ENCODE measurements around the gene ETS1.

ETS1 gene

DNA sequence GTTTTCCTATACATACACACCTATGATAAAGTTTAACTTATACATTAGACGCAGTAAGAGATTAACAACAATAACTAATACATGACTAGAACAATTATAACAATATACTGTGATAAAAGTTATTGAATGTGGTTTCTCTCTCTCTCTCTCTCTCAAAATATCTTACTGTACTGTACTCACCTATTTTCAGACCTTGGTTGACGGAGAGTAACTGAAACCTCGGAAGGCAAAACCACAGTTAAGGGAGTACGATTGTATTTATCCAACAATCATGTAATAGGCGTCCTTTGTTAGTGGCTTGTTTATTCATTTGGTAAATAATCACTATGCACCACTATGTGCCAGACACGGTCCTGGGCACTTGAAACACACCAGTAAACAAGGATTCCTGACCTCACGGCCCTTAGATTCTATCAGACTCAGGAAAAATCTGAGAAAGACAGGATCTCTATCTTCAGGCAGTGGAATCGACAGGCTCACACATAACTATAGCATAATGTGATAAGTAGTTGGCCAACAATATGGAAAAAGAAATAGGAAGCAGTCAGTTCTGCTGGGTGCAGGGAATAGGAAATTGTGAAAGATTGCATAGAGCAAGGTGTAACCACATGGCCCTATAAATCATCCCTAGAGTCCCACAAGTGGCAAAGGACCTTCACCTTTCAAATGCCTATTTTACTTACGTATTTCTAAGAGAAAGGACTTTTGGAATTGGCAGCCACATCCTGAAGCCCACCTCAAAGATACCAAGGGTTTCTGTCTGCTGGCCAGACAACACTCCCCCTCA is 12.0 kb downstream of the ETS1 start:
- no peak for TF ChIP-seq EZH2 (IDR thresholded peaks at IDR 0.05; ENCODE audit: borderline replicate concordance, low read length)
- TF ChIP-seq, protein P1, sequence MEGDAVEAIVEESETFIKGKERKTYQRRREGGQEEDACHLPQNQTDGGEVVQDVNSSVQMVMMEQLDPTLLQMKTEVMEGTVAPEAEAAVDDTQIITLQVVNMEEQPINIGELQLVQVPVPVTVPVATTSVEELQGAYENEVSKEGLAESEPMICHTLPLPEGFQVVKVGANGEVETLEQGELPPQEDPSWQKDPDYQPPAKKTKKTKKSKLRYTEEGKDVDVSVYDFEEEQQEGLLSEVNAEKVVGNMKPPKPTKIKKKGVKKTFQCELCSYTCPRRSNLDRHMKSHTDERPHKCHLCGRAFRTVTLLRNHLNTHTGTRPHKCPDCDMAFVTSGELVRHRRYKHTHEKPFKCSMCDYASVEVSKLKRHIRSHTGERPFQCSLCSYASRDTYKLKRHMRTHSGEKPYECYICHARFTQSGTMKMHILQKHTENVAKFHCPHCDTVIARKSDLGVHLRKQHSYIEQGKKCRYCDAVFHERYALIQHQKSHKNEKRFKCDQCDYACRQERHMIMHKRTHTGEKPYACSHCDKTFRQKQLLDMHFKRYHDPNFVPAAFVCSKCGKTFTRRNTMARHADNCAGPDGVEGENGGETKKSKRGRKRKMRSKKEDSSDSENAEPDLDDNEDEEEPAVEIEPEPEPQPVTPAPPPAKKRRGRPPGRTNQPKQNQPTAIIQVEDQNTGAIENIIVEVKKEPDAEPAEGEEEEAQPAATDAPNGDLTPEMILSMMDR (IDR thresholded peaks at IDR 0.05; ENCODE audit: low read length), result no peak
- Histone ChIP-seq H3K4me3 (ENCODE audit: low read depth, low read length, poor library complexity, severe bottlenecking) (no peak overlapping the region), H3K27ac (ENCODE audit: low read depth, low read length, poor library complexity, severe bottlenecking) (no peak overlapping the region), H3K9ac (ENCODE audit: low read length) (no peak overlapping the region), H3K4me1 (ENCODE audit: insufficient read depth, low read length, severe bottlenecking) (peaks cover 30% of the 10 kb centered on the region), H2AFZ (ENCODE audit: low read length) (no peak overlapping the region), H3K27me3 (ENCODE audit: insufficient read depth, low read length) (no peaks in the 10 kb centered on the region), H3K79me2 (ENCODE audit: insufficient read depth, low read length) (no peaks in the 10 kb centered on the region), H3K9me3 (ENCODE audit: low read length) (no peaks in the 10 kb centered on the region), H3K4me2 (ENCODE audit: low read length) (no peak overlapping the region), H3F3A (ENCODE audit: insufficient read depth, low read length) (no peaks in the 10 kb centered on the region), H3K36me3 (ENCODE audit: insufficient read depth, low read length) (no peaks in the 10 kb centered on the region), H3K9me2 (ENCODE audit: low read depth, low read length) (no peaks in the 10 kb centered on the region), H4K20me1 (ENCODE audit: insufficient read depth, low read length) (no peaks in the 10 kb centered on the region)

DNA sequence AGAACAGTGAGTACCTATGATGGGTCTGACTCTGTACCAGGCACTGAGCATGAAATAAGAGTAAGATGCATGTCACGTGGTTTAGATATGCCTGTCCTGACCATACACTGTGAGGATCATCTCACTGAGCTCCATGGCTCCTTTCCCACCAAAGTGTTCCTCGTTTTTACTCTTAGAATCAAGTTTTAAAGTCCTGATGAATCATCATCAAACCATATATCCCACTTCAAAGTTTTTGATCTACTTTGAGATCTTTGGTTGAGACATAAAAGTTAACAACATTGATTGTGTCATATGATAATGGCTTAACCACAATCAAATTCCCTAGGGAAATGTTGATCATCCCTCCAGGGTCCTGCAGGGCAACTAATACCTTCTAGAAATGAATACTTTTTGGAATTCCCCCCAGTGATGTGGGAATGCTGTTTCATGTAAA is 12.8 kb downstream of the ETS1 start:
- Histone ChIP-seq H3K9me2 (ENCODE audit: low read depth, low read length) (no peaks in the 10 kb centered on the region), H4K20me1 (ENCODE audit: insufficient read depth, low read length) (no peaks in the 10 kb centered on the region), H3K4me2 (ENCODE audit: low read length) (no peak overlapping the region), H2AFZ (ENCODE audit: low read length) (no peak overlapping the region), H3K4me1 (ENCODE audit: insufficient read depth, low read length, severe bottlenecking) (peaks cover 37% of the 10 kb centered on the region), H3K36me3 (ENCODE audit: insufficient read depth, low read length) (no peaks in the 10 kb centered on the region), H3K27ac (ENCODE audit: low read depth, low read length, poor library complexity, severe bottlenecking) (no peak overlapping the region), H3K9ac (ENCODE audit: low read length) (no peak overlapping the region), H3K9me3 (ENCODE audit: low read length) (no peaks in the 10 kb centered on the region), H3K27me3 (ENCODE audit: insufficient read depth, low read length) (no peaks in the 10 kb centered on the region), H3F3A (ENCODE audit: insufficient read depth, low read length) (no peaks in the 10 kb centered on the region), H3K79me2 (ENCODE audit: insufficient read depth, low read length) (no peaks in the 10 kb centered on the region), H3K4me3 (ENCODE audit: low read depth, low read length, poor library complexity, severe bottlenecking) (no peak overlapping the region)
- no peak for TF ChIP-seq EZH2 (IDR thresholded peaks at IDR 0.05; ENCODE audit: borderline replicate concordance, low read length)
- TF ChIP-seq, protein P1 (IDR thresholded peaks at IDR 0.05; ENCODE audit: low read length), result no peak

DNA sequence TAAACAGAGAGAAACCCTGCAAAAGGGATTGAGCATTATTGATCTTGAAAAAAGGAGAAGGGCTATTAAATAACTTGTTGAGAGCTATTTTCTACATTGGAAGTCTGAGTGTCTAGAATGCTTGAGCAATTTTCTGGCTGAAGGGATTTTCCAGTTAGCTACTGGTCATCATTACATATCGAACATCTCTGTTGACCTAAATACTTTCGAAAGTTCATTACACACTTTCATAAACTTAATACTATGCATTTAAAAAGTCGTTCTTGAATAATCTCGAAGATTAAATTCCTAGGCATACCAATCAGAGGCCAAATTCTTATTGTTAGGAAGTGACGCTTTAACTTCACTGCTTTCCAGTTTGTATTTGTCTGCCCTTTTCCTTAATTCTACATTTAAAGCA is 13.7 kb downstream of the ETS1 start:
- no peaks in the 10 kb centered on the region for H3K27me3 ChIP-seq (ENCODE audit: insufficient read depth, low read length)
- no peaks in the 10 kb centered on the region for H3K9me3 ChIP-seq (ENCODE audit: low read length)
- no peaks in the 10 kb centered on the region for H4K20me1 ChIP-seq (ENCODE audit: insufficient read depth, low read length)
- no peak for TF ChIP-seq EZH2 (IDR thresholded peaks at IDR 0.05; ENCODE audit: borderline replicate concordance, low read length)
- TF ChIP-seq, protein P1 (IDR thresholded peaks at IDR 0.05; ENCODE audit: low read length), result no peak
- H3K36me3 ChIP-seq (ENCODE audit: insufficient read depth, low read length), result no peaks in the 10 kb centered on the region
- no peak overlapping the region for H3K9ac ChIP-seq (ENCODE audit: low read length)
- H3K4me1 ChIP-seq (ENCODE audit: insufficient read depth, low read length, severe bottlenecking), result peaks cover 47% of the 10 kb centered on the region
- H3K4me3 ChIP-seq (ENCODE audit: low read depth, low read length, poor library complexity, severe bottlenecking), result no peak overlapping the region
- no peak overlapping the region for H3K27ac ChIP-seq (ENCODE audit: low read depth, low read length, poor library complexity, severe bottlenecking)
- H3K4me2 ChIP-seq (ENCODE audit: low read length), result no peak overlapping the region
- H3K79me2 ChIP-seq (ENCODE audit: insufficient read depth, low read length), result no peaks in the 10 kb centered on the region
- no peak overlapping the region for H2AFZ ChIP-seq (ENCODE audit: low read length)
- H3F3A ChIP-seq (ENCODE audit: insufficient read depth, low read length), result no peaks in the 10 kb centered on the region
- no peaks in the 10 kb centered on the region for H3K9me2 ChIP-seq (ENCODE audit: low read depth, low read length)

All from OCI-LY1 (cell line).